ENCODE results near the gene RAMP2. TPM values are rescaled to one million over a fixed set of nuclear protein-coding genes. Genes with fewer than 3 reads are reported as not detected.
A peak's percentile ranks its signal among the peaks of the same experiment; 100 is the strongest.

RAMP2 gene
- total and polyA plus RNA-seq, 2 of the 4 experiments (the other 2 are of a cell fraction): 0.18 to 2.5 TPM

DNA sequence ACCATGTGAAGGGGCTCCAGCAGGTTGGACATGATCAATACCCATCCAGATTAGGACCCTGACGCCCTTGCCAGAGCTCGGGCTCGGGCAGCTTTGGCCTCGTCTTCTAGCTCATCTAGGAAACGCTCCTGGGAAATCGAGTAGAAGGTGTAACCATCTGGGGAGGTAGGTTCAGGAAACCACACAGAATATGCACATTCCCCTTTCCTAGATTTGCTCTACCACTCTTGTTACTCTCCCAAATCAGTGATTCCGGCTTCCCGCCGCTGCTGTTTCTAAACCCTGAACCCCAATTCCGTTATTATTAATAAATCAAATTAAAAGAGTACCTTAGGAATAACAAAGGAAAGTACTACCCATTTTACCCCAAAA is 37.0 kb downstream of the RAMP2 start:
- Histone ChIP-seq H3K4me1 (ENCODE audit: control insufficient read depth, insufficient read depth, low read length) (peaks cover 7% of the 10 kb centered on the region), H2AK9ac (replicated peaks; ENCODE audit: low read depth, low read length, poor library complexity) (peak overlapping the region; percentile 56), H3K18ac (ENCODE audit: low read depth, low read length) (peak overlapping the region; percentile 33; the same call in 1 of the 2 replicates), H2AFZ (replicated peaks; ENCODE audit: low read length, poor library complexity) (peak overlapping the region; percentile 97), H4K91ac (ENCODE audit: insufficient read depth, low read depth, low read length) (peak overlapping the region; percentile 88), H3K27ac (ENCODE audit: insufficient read depth, low read length) (peak overlapping the region; percentile 85), H3K9me1 (ENCODE audit: insufficient read depth, low read length) (peaks cover 19% of the 10 kb centered on the region), H3K9me3 (ENCODE audit: control insufficient read depth, insufficient read depth, low read length) (no peaks in the 10 kb centered on the region), H3K56ac (ENCODE audit: extremely low read depth, insufficient read depth, low read length) (peak overlapping the region; percentile 89), H2AK5ac (ENCODE audit: low read depth, low read length) (peak overlapping the region; percentile 74; the same call in 1 of the 2 replicates), H3K4me2 (ENCODE audit: low read depth, low read length) (peak overlapping the region; percentile 98), H2BK20ac (ENCODE audit: low read depth, low read length) (no peak overlapping the region), H3K14ac (replicated peaks; ENCODE audit: low read depth, low read length) (peak overlapping the region; percentile 98), H2BK5ac (ENCODE audit: low read depth, low read length, poor library complexity, severe bottlenecking) (peak overlapping the region; percentile 79), H3K23ac (ENCODE audit: low read depth, low read length) (peak overlapping the region; percentile 78), H2BK120ac (ENCODE audit: low read depth, low read length) (peak overlapping the region; percentile 82), H3K36me3 (ENCODE audit: control insufficient read depth, insufficient read depth, low read length) (peaks cover 4% of the 10 kb centered on the region; the same call in 1 of the 2 replicates), H3K9ac (ENCODE audit: low read depth, low read length) (peak overlapping the region; percentile 93), H3K27me3 (ENCODE audit: control insufficient read depth, insufficient read depth, low read length) (no peaks in the 10 kb centered on the region), H2BK15ac (ENCODE audit: low read depth, low read length) (no peak overlapping the region), H4K20me1 (ENCODE audit: insufficient read depth, low read length) (no peaks in the 10 kb centered on the region), H3K4ac (ENCODE audit: low read depth, low read length) (peak overlapping the region; percentile 96), H4K5ac (ENCODE audit: low read depth, low read length) (peak overlapping the region; percentile 79), H3K4me3 (ENCODE audit: insufficient read depth, low read depth, low read length) (peak overlapping the region; percentile 64), H4K8ac (ENCODE audit: low read depth in 2 of 2, low read length in 2 of 2) (peak overlapping the region; percentile 45 to 98), H3K79me1 (ENCODE audit: low read depth in 1 of 2, low read length in 2 of 2) (peaks cover 20 to 39% of the 10 kb centered on the region in 2 experiments)
- dilution Hi-C loops (cut with HindIII; ENCODE audit: low sequenced_read_pairs, unreplicated experiment): no loop called here
- intact Hi-C loops (cut with micrococcal nuclease): no loop called here
- DNase-seq (no peak), ATAC-seq (ENCODE audit: low read depth) (no peak)
- TF ChIP-seq MAFK (IDR thresholded peaks at IDR 0.05; ENCODE audit: low read depth, low read length) (no peak), RFX5 (IDR thresholded peaks at IDR 0.05; ENCODE audit: low read depth, low read length) (no peak), RCOR1 (IDR thresholded peaks at IDR 0.05; ENCODE audit: insufficient replicate concordance, low read length) (no peak), NFE2L2 (IDR thresholded peaks at IDR 0.05; ENCODE audit: low read depth, low read length) (no peak), BHLHE40 (IDR thresholded peaks at IDR 0.05; ENCODE audit: low read depth, low read length) (no peak), MAZ (IDR thresholded peaks at IDR 0.05; ENCODE audit: borderline replicate concordance, low read depth, low read length) (no peak), USF2 (IDR thresholded peaks at IDR 0.05; ENCODE audit: low read depth, low read length) (no peak), CHD1 (IDR thresholded peaks at IDR 0.05; ENCODE audit: low read depth, low read length) (no peak), POLR2A (IDR thresholded peaks at IDR 0.05; ENCODE audit: low read depth, low read length) (no peak), CEBPB (IDR thresholded peaks at IDR 0.05; ENCODE audit: low read depth, low read length) (no peak), RAD21 (IDR thresholded peaks at IDR 0.05; ENCODE audit: low read length) (no peak), FOS (IDR thresholded peaks at IDR 0.05; ENCODE audit: low read depth, low read length) (no peak), SMC3 (IDR thresholded peaks at IDR 0.05; ENCODE audit: low read depth, low read length) (no peak)
- in situ Hi-C loops (cut with MboI; ENCODE audit: low sequenced_read_pairs): no loop called here
- WGBS, 2 experiments (ENCODE audit: extremely low coverage in 2 of 2, insufficient read length in 1 of 2): no CpG with 5 or more reads among the region's 10 CpGs
- ChIA-PET POLR2A (ENCODE audit: unreplicated experiment) (no interaction called here), CTCF (no interaction called here)
- BruUV-seq (replicated peaks): TSS peak; percentile 95
